ENCODE results near the gene FURIN.
"Not testable (repeated sequence)": the region's sequence is repeated elsewhere in the genome, so short reads cannot be mapped to it uniquely, and the experiment has no call there.

The FURIN gene

GRCh38 chr15:90868261-90868689 lies at the start of gene FURIN:
Gene FURIN, plus strand, starts transcription at chr15:90868588. Its CDS starts 7,153 bp downstream, at chr15:90875741.
- DNase-seq (ENCODE audit: low read depth): no peak

GRCh38 chr15:90819390-90819789 lies 49.0 kb upstream of the FURIN start:
- DNase-seq (ENCODE audit: low read depth): no peak

GRCh38 chr15:90819850-90820249 lies 48.5 kb upstream of the FURIN start:
- DNase-seq (ENCODE audit: low read depth): no peak

GRCh38 chr15:90820481-90820880 lies 47.9 kb upstream of the FURIN start:
- no peak for DNase-seq (ENCODE audit: low read depth)

GRCh38 chr15:90822204-90822955 lies 46.0 kb upstream of the FURIN start:
- no peak for DNase-seq (ENCODE audit: low read depth)

- no peak for DNase-seq (ENCODE audit: low read depth)
Observed at GRCh38 chr15:90823455-90823974, 44.9 kb upstream of the FURIN start.

- not testable (repeated sequence) for DNase-seq (ENCODE audit: low read depth)
Observed at GRCh38 chr15:90825115-90825899, 43.1 kb upstream of the FURIN start.

- DNase-seq (ENCODE audit: low read depth): not testable (repeated sequence)
Observed at GRCh38 chr15:90826206-90826885, 42.0 kb upstream of the FURIN start.

GRCh38 chr15:90826886-90827435 lies 41.4 kb upstream of the FURIN start:
- DNase-seq (ENCODE audit: low read depth): no peak

GRCh38 chr15:90828111-90828510 lies 40.3 kb upstream of the FURIN start:
- DNase-seq (ENCODE audit: low read depth): no peak

GRCh38 chr15:90829126-90829525 lies 39.3 kb upstream of the FURIN start:
- DNase-seq (ENCODE audit: low read depth): no peak

GRCh38 chr15:90829942-90830440 lies 38.4 kb upstream of the FURIN start:
- no peak for DNase-seq (ENCODE audit: low read depth)

- DNase-seq (ENCODE audit: low read depth): no peak
Observed at GRCh38 chr15:90834626-90835025, 33.8 kb upstream of the FURIN start.

- DNase-seq (ENCODE audit: low read depth): no peak
Observed at GRCh38 chr15:90836296-90836871, 32.0 kb upstream of the FURIN start.

- no peak for DNase-seq (ENCODE audit: low read depth)
Observed at GRCh38 chr15:90837094-90837493, 31.3 kb upstream of the FURIN start.

- peak; percentile 82 for DNase-seq (ENCODE audit: low read depth)
Observed at GRCh38 chr15:90838139-90838538, 30.2 kb upstream of the FURIN start.

- DNase-seq (ENCODE audit: low read depth): no peak
Observed at GRCh38 chr15:90838544-90838943, 29.8 kb upstream of the FURIN start.

GRCh38 chr15:90839187-90840071 lies 29.0 kb upstream of the FURIN start:
- DNase-seq (ENCODE audit: low read depth): no peak

GRCh38 chr15:90840157-90840855 lies 28.1 kb upstream of the FURIN start:
- DNase-seq (ENCODE audit: low read depth): no peak

- no peak for DNase-seq (ENCODE audit: low read depth)
Observed at GRCh38 chr15:90840954-90841353, 27.4 kb upstream of the FURIN start.
